Smooth muscle cell (in vitro differentiated cells): ENCODE measurements around the gene TGIF1. TPM values are rescaled to one million over a fixed set of nuclear protein-coding genes. Genes with fewer than 3 reads are reported as not detected.
"Not testable (repeated sequence)": the region's sequence is repeated elsewhere in the genome, so short reads cannot be mapped to it uniquely, and the experiment has no call there.

ENCODE experiments used
- DNase-seq: peaks from one replicate; lab custom pipeline; 2025; ENCODE audit not compliant: unreplicated experiment; lab: John Stamatoyannopoulos, UW
- H2AFZ ChIP-seq: fragments of 200-600 bp; sonication (generic); 2 replicates; pipeline ENCODE4 v1.6.0; 2016; ENCODE audit warnings: antibody characterized with exemption, low read depth, mild to moderate bottlenecking
- H3F3A ChIP-seq: fragments of 200-600 bp; sonication (generic); 2 replicates; pipeline ENCODE4 v1.6.0; 2017; ENCODE audit warnings: antibody characterized with exemption, low read depth
- H3K27ac ChIP-seq: fragments of 200-600 bp; sonication (generic); 2 replicates; pipeline ENCODE4 v1.5.1; 2016; ENCODE audit warnings: low read depth, mild to moderate bottlenecking
- H3K27me3 ChIP-seq: fragments of 200-600 bp; sonication (generic); 2 replicates; pipeline ENCODE4 v1.6.1; 2016; ENCODE audit warnings: low read depth, mild to moderate bottlenecking
- H3K36me3 ChIP-seq: fragments of 200-600 bp; sonication (generic); 2 replicates; pipeline ENCODE4 v1.5.1; 2016; ENCODE audit warnings: low read depth
- H3K4me1 ChIP-seq: fragments of 200-600 bp; sonication (generic); 2 replicates; pipeline ENCODE4 v1.5.1; 2016; ENCODE audit warnings: low read depth
- H3K4me2 ChIP-seq: fragments of 200-600 bp; sonication (generic); 2 replicates; pipeline ENCODE4 v1.6.0; 2016; ENCODE audit warnings: mild to moderate bottlenecking
- H3K4me3 ChIP-seq: fragments of 200-600 bp; sonication (generic); 2 replicates; pipeline ENCODE4 v1.5.1; 2016; ENCODE audit warnings: mild to moderate bottlenecking
- H3K79me2 ChIP-seq: fragments of 200-600 bp; sonication (generic); 2 replicates; pipeline ENCODE4 v1.6.0; 2016; ENCODE audit warnings: low read depth, mild to moderate bottlenecking
- H3K9ac ChIP-seq: fragments of 200-600 bp; sonication (generic); 2 replicates; pipeline ENCODE4 v1.6.0; 2016; ENCODE audit warnings: low read depth
- H3K9me3 ChIP-seq: fragments of 200-600 bp; sonication (generic); replicated peaks from 2 replicates; pipeline ENCODE4 v1.5.1; 2016; ENCODE audit warnings: low read depth
- H4K20me1 ChIP-seq: fragments of 200-600 bp; sonication (generic); 2 replicates; pipeline ENCODE4 v1.6.0; 2016; ENCODE audit warnings: low read depth
- WGBS: methylation state at CpG from one replicate; pipeline ENCODE4 v1.1.7; 2016; ENCODE audit warnings: low lambda C conversion rate; 5-methylcytosine and 5-hydroxymethylcytosine counted together
- polyA plus RNA-seq: library from polyadenylated mRNA; unstranded; fragments of >200 nt; fragmentation: Nextera tagmentation; extraction: Ambion mirVana; gene quantifications from 2 replicates; pipeline ENCODE4 v1.2.1, GENCODE V29; 2016
- total RNA-seq: library from RNA; depleted of rRNA; stranded (reverse); fragments of >200 nt; gene quantifications from 2 replicates; pipeline ENCODE4 v1.2.3, GENCODE V29; 2014
- TF ChIP-seq, protein P1 (sequence below): fragments of 200-600 bp; sonication (generic); IDR thresholded peaks from 2 replicates; pipeline ENCODE4 v1.5.1; 2017; ENCODE audit warnings: borderline replicate concordance, mild to moderate bottlenecking, antibody characterized with exemption; ENCODE audit not compliant: insufficient read depth, poor library complexity, severe bottlenecking

TGIF1 gene
- total and polyA plus RNA-seq, 2 experiments from 2014 or later = 96.7 to 165 TPM

DNA sequence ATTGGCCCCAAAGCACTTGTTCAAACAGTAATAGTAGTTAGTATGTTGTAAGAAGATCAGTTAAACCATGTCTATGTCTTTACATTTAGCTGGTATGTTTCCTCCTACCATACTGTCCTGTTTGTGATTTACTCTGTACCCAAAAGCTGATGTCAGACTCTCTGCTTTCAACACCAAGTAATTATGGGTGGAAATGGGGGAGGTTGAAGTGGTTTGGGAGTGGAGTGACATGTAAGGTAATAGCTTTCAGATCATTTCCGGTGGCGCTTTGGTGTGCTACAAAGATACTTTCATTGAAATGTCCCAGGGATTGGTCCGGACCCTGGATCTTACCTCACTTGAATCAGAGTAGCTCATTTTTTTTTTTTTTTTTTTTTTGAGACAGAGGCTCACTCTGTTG is 39.7 kb upstream of the TGIF1 start:
- no peaks in the 10 kb centered on the region for H3K36me3 ChIP-seq
- no peaks in the 10 kb centered on the region for H3K79me2 ChIP-seq
- no peak overlapping the region for H2AFZ ChIP-seq
- TF ChIP-seq, protein P1, sequence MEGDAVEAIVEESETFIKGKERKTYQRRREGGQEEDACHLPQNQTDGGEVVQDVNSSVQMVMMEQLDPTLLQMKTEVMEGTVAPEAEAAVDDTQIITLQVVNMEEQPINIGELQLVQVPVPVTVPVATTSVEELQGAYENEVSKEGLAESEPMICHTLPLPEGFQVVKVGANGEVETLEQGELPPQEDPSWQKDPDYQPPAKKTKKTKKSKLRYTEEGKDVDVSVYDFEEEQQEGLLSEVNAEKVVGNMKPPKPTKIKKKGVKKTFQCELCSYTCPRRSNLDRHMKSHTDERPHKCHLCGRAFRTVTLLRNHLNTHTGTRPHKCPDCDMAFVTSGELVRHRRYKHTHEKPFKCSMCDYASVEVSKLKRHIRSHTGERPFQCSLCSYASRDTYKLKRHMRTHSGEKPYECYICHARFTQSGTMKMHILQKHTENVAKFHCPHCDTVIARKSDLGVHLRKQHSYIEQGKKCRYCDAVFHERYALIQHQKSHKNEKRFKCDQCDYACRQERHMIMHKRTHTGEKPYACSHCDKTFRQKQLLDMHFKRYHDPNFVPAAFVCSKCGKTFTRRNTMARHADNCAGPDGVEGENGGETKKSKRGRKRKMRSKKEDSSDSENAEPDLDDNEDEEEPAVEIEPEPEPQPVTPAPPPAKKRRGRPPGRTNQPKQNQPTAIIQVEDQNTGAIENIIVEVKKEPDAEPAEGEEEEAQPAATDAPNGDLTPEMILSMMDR = no peak
- no peak overlapping the region for H3K9ac ChIP-seq
- H3F3A ChIP-seq = no peaks in the 10 kb centered on the region
- H3K4me1 ChIP-seq = peaks cover 8% of the 10 kb centered on the region
- H4K20me1 ChIP-seq = no peaks in the 10 kb centered on the region
- no peak overlapping the region for H3K4me2 ChIP-seq
- H3K4me3 ChIP-seq = no peak overlapping the region
- 100% methylated on average over 3 of the region's 3 CpGs for WGBS
- no peaks in the 10 kb centered on the region for H3K27me3 ChIP-seq
- DNase-seq = no peak
- no peaks in the 10 kb centered on the region for H3K9me3 ChIP-seq
- no peak overlapping the region for H3K27ac ChIP-seq

DNA sequence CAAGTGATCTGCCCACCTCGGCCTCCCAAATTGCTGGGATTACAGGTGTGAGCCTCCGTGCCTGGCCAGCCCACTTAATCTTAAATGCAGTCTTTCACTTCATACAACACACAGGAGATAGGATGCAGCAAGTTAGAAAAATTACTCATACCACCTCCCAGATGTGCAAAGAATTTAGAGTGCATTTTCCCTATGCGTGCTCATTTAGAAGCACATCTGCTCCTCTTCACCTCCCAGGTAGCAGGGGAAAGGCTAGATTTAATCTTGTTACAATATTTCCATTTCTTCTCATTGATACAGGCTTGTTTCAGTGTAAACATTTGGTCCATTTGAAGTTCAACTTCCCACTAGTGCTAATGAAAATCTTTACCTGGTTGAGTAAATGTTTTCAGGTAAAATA is 39.1 kb upstream of the TGIF1 start:
- H3K4me2 ChIP-seq, H3K79me2 ChIP-seq, H2AFZ ChIP-seq, DNase-seq, H3K27ac ChIP-seq, H3K27me3 ChIP-seq, H3K4me1 ChIP-seq, H3F3A ChIP-seq, H3K9ac ChIP-seq, H3K36me3 ChIP-seq, H3K4me3 ChIP-seq, H3K9me3 ChIP-seq, H4K20me1 ChIP-seq: not testable (repeated sequence)
- 79% methylated on average over 3 of the region's 3 CpGs for WGBS

DNA sequence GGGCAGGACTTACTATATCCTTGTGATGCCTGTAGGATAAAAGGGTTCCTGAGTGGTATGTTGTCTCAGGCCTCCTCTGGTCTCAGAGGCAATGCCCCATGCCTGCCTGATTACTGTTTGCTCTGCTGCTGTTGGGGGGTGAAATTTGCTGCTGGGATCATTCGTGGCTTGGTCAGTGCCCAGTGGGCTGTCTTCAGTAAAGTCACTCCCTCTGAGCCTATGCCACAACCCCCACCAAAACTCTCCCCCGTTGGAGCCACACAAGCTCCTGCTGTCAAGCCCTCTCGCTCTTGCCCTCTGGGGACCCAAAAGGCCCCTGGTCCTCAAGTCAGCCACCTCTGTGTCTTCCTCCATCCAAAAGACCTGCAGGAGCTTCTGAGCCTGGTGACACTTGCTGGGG is 38.6 kb upstream of the TGIF1 start:
- no peak overlapping the region for H3K9ac ChIP-seq
- TF ChIP-seq, protein P1 = no peak
- no peaks in the 10 kb centered on the region for H4K20me1 ChIP-seq
- 85% methylated on average over 3 of the region's 3 CpGs for WGBS
- H3F3A ChIP-seq = no peaks in the 10 kb centered on the region
- no peak overlapping the region for H3K27ac ChIP-seq
- no peaks in the 10 kb centered on the region for H3K36me3 ChIP-seq
- no peak overlapping the region for H3K4me2 ChIP-seq
- peaks cover 8% of the 10 kb centered on the region for H3K4me1 ChIP-seq
- no peaks in the 10 kb centered on the region for H3K27me3 ChIP-seq
- no peak overlapping the region for H3K4me3 ChIP-seq
- H3K9me3 ChIP-seq = no peaks in the 10 kb centered on the region
- no peak for DNase-seq
- H3K79me2 ChIP-seq = no peaks in the 10 kb centered on the region
- H2AFZ ChIP-seq = no peak overlapping the region

DNA sequence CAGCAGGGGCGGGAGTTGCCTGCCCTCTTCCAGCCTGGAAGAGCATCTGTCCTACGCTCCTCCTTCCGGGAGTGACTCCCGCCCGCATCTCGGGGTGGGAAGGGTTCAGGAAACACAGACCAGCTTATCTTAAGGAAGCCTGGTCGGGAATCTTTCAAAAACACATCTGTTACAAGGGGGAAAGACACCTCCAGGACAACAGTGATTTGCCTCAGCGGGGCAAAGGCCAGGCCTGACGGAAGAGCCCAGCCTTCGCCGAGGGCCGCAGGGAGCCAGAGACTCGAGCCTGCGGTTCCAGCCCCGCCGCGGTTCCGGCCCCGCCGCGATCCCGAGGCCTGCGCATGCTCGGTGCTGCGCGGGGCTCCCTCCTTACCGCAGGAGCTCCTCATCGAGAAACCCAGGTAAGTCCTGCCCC is 38.1 kb upstream of the TGIF1 start:
- DNase-seq = no peak
- WGBS = 87% methylated on average over 28 of the region's 28 CpGs

DNA sequence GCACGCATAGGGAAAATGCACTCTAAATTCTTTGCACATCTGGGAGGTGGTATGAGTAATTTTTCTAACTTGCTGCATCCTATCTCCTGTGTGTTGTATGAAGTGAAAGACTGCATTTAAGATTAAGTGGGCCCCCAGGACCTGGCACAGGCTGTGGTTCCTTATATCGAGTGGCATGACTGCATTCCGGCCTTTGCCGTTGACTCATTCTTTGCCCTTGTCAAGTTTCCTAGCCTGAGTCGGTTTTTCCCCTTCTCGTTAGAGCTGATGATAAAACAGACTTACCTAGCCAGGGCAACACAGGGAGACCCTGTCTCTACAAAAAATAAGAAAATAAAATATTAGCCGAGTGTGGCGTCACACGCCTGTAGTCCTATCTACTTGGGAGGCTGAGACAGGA is 37.4 kb upstream of the TGIF1 start:
- WGBS = 85% methylated on average over 9 of the region's 9 CpGs
- H4K20me1 ChIP-seq, H3K9ac ChIP-seq, H3K4me2 ChIP-seq, H3K9me3 ChIP-seq, H3K79me2 ChIP-seq, H3K27ac ChIP-seq, H3K36me3 ChIP-seq, H3K27me3 ChIP-seq, H3K4me1 ChIP-seq, H2AFZ ChIP-seq, DNase-seq, H3K4me3 ChIP-seq, H3F3A ChIP-seq: not testable (repeated sequence)

More for the DNA sequence above, 38.1 kb upstream of the TGIF1 start:
- H3K27me3 ChIP-seq = no peaks in the 10 kb centered on the region
- no peaks in the 10 kb centered on the region for H3K79me2 ChIP-seq
- H4K20me1 ChIP-seq = no peaks in the 10 kb centered on the region
- H3K4me1 ChIP-seq = peaks cover 8% of the 10 kb centered on the region
- no peaks in the 10 kb centered on the region for H3K36me3 ChIP-seq
- H3K4me2 ChIP-seq = no peak overlapping the region
- H3K9ac ChIP-seq = no peak overlapping the region
- TF ChIP-seq, protein P1 = no peak
- H3K9me3 ChIP-seq = no peaks in the 10 kb centered on the region
- no peak overlapping the region for H2AFZ ChIP-seq
- H3F3A ChIP-seq = no peaks in the 10 kb centered on the region
- no peak overlapping the region for H3K27ac ChIP-seq
- no peak overlapping the region for H3K4me3 ChIP-seq
